Bronchial epithelial cell (primary cell): Measurements from ENCODE around the gene NECAB3. TPM values are rescaled to one million over a fixed set of nuclear protein-coding genes. Genes with fewer than 3 reads are reported as not detected.

Source experiments
- DNase-seq: peaks from one replicate; pipeline ENCODE4 v3.0.0-alpha.2; 2010; ENCODE audit warnings: low read depth
- FAIRE-seq: peaks from 2 replicates; lab custom pipeline; 2011; peaks lifted over from hg19 to GRCh38; lab: Jason Lieb, UNC
- H3K27me3 ChIP-seq: 2 replicates; pipeline ENCODE4 v1.5.1; 2011; ENCODE audit warnings: low read length; ENCODE audit not compliant: control insufficient read depth, insufficient read depth
- H3K36me3 ChIP-seq: 2 replicates; pipeline ENCODE4 v1.5.1; 2011; ENCODE audit warnings: low read length; ENCODE audit not compliant: control insufficient read depth, insufficient read depth
- H3K4me3 ChIP-seq: 2 replicates; pipeline ENCODE4 v1.5.1; 2011; ENCODE audit warnings: mild to moderate bottlenecking, low read depth, low read length, control low read depth
- total RNA-seq: library from RNA; depleted of rRNA; stranded (reverse); fragments of >200 nt; gene quantifications from 2 replicates; pipeline ENCODE4 v1.2.1, GENCODE V29; 2014
- TF ChIP-seq, protein P1 (sequence below): IDR thresholded peaks from 2 replicates; pipeline ENCODE4 v1.5.1; 2011; ENCODE audit warnings: mild to moderate bottlenecking, moderate library complexity, low read length, control low read depth, inconsistent platforms; ENCODE audit not compliant: insufficient read depth, severe bottlenecking

NECAB3 gene
- total RNA-seq, 1 donor from 2014 or later, result 8.7 TPM

DNA sequence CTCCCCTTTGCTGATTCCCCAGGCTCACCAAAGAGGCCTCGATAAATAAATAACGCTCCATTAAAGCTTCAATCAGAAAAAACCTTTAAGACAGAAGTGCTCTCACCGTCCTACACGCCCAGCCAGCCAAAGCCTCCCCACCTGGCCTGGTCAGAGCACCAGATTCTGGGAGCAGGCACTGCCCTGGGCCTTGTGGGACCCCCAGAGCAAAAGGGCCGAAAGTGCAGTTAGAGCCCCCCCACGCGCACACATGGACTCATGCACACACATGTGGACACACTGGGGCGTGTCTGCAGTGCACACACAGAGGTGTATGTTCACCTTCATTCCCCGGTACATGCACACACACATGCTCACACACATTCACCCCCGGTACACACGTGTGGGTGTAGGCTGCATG lies 1.9 kb upstream of the NECAB3 start:
- FAIRE-seq (no peak), DNase-seq (no peak)
- TF ChIP-seq, protein P1, sequence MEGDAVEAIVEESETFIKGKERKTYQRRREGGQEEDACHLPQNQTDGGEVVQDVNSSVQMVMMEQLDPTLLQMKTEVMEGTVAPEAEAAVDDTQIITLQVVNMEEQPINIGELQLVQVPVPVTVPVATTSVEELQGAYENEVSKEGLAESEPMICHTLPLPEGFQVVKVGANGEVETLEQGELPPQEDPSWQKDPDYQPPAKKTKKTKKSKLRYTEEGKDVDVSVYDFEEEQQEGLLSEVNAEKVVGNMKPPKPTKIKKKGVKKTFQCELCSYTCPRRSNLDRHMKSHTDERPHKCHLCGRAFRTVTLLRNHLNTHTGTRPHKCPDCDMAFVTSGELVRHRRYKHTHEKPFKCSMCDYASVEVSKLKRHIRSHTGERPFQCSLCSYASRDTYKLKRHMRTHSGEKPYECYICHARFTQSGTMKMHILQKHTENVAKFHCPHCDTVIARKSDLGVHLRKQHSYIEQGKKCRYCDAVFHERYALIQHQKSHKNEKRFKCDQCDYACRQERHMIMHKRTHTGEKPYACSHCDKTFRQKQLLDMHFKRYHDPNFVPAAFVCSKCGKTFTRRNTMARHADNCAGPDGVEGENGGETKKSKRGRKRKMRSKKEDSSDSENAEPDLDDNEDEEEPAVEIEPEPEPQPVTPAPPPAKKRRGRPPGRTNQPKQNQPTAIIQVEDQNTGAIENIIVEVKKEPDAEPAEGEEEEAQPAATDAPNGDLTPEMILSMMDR, result no peak
- Histone ChIP-seq H3K36me3 (no peaks in the 10 kb centered on the region), H3K27me3 (no peaks in the 10 kb centered on the region), H3K4me3 (no peak overlapping the region)

- Histone ChIP-seq H3K4me3 (peak overlapping the region; percentile 52), H3K27me3 (no peaks in the 10 kb centered on the region)
- FAIRE-seq, result no peak
Measured at GRCh38 chr20:33675136-33675959, 1.1 kb upstream of the NECAB3 start.

GRCh38 chr20:33673410-33674293 lies 576 bp downstream of the NECAB3 start:
- DNase-seq, result no peak
- H3K4me3 ChIP-seq, result peak overlapping the region; percentile 52

More at GRCh38 chr20:33675136-33675959, 1.1 kb upstream of the NECAB3 start:
- TF ChIP-seq, protein P1, result no peak
- no peak for DNase-seq
- no peaks in the 10 kb centered on the region for H3K36me3 ChIP-seq

GRCh38 chr20:33673114-33673409 lies 1.2 kb downstream of the NECAB3 start:
- TF ChIP-seq, protein P1, result no peak
- DNase-seq (no peak), FAIRE-seq (no peak)
- Histone ChIP-seq H3K36me3 (no peaks in the 10 kb centered on the region), H3K4me3 (no peak overlapping the region), H3K27me3 (no peaks in the 10 kb centered on the region)

More at GRCh38 chr20:33673410-33674293, 576 bp downstream of the NECAB3 start:
- H3K36me3 ChIP-seq, result no peaks in the 10 kb centered on the region
- FAIRE-seq, result no peak
- no peaks in the 10 kb centered on the region for H3K27me3 ChIP-seq
- TF ChIP-seq, protein P1, result no peak

- FAIRE-seq (no peak), DNase-seq (no peak)
- Histone ChIP-seq H3K36me3 (no peaks in the 10 kb centered on the region), H3K27me3 (no peaks in the 10 kb centered on the region), H3K4me3 (no peak overlapping the region)
- TF ChIP-seq, protein P1, result no peak
Measured at GRCh38 chr20:33672426-33673113, 1.7 kb downstream of the NECAB3 start.
